Measurements from ENCODE around the gene TMEM138.

The TMEM138 gene

DNA sequence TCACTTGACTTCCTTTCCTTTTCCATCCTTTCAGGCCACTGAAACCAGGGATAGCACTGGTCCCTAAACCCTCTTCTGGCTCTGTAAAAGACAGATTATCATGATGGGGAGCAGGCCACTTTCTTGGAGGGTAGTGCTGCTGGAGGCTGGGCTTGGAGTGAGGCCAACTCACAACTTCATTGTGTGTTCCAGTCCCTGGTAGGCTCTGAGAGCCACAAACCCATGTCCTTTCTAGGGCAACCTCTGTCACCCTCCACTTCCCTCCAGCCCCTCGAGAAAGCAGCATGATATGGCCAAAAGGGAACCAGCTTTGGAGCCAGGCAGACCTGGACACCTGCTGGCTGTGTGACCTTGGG lies 26.8 kb upstream of the TMEM138 start:
- H3K36me3 ChIP-seq (replicated peaks; ENCODE audit: low read depth, low read length): peaks cover 11% of the 10 kb centered on the region
- H3K9me3 ChIP-seq (ENCODE audit: insufficient read depth, low read length): no peaks in the 10 kb centered on the region
- H3K4me2 ChIP-seq (ENCODE audit: low read length): no peak overlapping the region
- H4K20me1 ChIP-seq (ENCODE audit: insufficient read depth, low read length): peaks cover 14% of the 10 kb centered on the region
- H3K27me3 ChIP-seq (ENCODE audit: low read depth, low read length): no peaks in the 10 kb centered on the region
- no peak overlapping the region for H3K27ac ChIP-seq (ENCODE audit: low read length)
- no peak overlapping the region for H2AFZ ChIP-seq (ENCODE audit: low read depth, low read length)
- H3K4me3 ChIP-seq (ENCODE audit: low read length): no peak overlapping the region
- H3K9ac ChIP-seq (ENCODE audit: low read length): no peak overlapping the region
- H3K4me1 ChIP-seq (ENCODE audit: low read length): peaks cover 29% of the 10 kb centered on the region
- TF ChIP-seq EZH2phosphoT487 (IDR thresholded peaks at IDR 0.05; ENCODE audit: low read depth): no peak
- TF ChIP-seq, protein P1, sequence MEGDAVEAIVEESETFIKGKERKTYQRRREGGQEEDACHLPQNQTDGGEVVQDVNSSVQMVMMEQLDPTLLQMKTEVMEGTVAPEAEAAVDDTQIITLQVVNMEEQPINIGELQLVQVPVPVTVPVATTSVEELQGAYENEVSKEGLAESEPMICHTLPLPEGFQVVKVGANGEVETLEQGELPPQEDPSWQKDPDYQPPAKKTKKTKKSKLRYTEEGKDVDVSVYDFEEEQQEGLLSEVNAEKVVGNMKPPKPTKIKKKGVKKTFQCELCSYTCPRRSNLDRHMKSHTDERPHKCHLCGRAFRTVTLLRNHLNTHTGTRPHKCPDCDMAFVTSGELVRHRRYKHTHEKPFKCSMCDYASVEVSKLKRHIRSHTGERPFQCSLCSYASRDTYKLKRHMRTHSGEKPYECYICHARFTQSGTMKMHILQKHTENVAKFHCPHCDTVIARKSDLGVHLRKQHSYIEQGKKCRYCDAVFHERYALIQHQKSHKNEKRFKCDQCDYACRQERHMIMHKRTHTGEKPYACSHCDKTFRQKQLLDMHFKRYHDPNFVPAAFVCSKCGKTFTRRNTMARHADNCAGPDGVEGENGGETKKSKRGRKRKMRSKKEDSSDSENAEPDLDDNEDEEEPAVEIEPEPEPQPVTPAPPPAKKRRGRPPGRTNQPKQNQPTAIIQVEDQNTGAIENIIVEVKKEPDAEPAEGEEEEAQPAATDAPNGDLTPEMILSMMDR (IDR thresholded peaks at IDR 0.05; ENCODE audit: low read depth, low read length): no peak
- H3K79me2 ChIP-seq (ENCODE audit: low read length): peaks cover 37% of the 10 kb centered on the region

DNA sequence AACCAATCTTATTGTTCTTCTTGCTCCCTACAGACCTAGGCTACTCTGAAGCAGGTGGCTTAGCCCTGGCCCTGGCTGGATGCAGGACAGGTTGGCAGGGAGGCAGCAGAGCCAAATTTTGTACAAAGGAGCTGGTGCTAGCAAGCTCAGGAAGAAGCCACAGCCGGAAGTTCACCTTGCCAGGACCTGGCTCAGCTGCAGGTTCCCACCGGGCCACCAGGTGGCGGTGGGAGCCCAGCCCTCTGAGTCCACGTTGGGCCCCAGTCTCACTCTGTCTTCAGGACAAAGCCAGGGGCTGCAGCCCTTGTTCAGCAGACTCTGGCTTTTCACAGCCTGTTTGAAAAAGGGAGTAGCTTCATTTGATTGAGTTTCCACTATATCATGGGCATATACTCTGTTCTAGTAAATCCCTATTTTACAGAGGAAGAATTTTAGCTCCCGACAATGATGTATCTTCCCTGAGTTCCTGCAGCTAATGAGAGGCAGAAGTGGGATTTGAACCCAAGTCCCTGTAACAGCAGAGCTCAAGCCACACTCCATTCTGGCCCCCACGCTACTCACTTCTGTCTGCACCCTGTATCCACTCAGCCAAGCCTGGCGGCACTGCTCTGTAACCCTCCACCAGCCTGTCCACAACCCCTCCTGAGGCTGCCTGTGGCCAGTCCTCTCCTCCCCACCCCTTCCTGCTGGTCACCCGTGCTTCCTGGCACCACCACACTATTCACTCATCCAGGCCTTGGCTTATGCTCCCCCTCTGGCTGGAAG lies 25.8 kb upstream of the TMEM138 start:
- peaks cover 11% of the 10 kb centered on the region for H3K36me3 ChIP-seq (replicated peaks; ENCODE audit: low read depth, low read length)
- H3K9me3 ChIP-seq (ENCODE audit: insufficient read depth, low read length): no peaks in the 10 kb centered on the region
- H2AFZ ChIP-seq (ENCODE audit: low read depth, low read length): peak overlapping the region; percentile 66; the same call in 1 of the 2 replicates
- H3K9ac ChIP-seq (ENCODE audit: low read length): peak overlapping the region; percentile 30; the same call in 1 of the 2 replicates
- H3K4me2 ChIP-seq (ENCODE audit: low read length): peak overlapping the region; percentile 25; the same call in 1 of the 2 replicates
- no peaks in the 10 kb centered on the region for H3K27me3 ChIP-seq (ENCODE audit: low read depth, low read length)
- TF ChIP-seq EZH2phosphoT487 (IDR thresholded peaks at IDR 0.05; ENCODE audit: low read depth): no peak
- TF ChIP-seq, protein P1 (IDR thresholded peaks at IDR 0.05; ENCODE audit: low read depth, low read length): peak; percentile 99
- H3K4me3 ChIP-seq (ENCODE audit: low read length): no peak overlapping the region
- peaks cover 9% of the 10 kb centered on the region for H4K20me1 ChIP-seq (ENCODE audit: insufficient read depth, low read length)
- peaks cover 29% of the 10 kb centered on the region for H3K4me1 ChIP-seq (ENCODE audit: low read length)
- peaks cover 27% of the 10 kb centered on the region for H3K79me2 ChIP-seq (ENCODE audit: low read length)
- peak overlapping the region; percentile 36 for H3K27ac ChIP-seq (ENCODE audit: low read length)

DNA sequence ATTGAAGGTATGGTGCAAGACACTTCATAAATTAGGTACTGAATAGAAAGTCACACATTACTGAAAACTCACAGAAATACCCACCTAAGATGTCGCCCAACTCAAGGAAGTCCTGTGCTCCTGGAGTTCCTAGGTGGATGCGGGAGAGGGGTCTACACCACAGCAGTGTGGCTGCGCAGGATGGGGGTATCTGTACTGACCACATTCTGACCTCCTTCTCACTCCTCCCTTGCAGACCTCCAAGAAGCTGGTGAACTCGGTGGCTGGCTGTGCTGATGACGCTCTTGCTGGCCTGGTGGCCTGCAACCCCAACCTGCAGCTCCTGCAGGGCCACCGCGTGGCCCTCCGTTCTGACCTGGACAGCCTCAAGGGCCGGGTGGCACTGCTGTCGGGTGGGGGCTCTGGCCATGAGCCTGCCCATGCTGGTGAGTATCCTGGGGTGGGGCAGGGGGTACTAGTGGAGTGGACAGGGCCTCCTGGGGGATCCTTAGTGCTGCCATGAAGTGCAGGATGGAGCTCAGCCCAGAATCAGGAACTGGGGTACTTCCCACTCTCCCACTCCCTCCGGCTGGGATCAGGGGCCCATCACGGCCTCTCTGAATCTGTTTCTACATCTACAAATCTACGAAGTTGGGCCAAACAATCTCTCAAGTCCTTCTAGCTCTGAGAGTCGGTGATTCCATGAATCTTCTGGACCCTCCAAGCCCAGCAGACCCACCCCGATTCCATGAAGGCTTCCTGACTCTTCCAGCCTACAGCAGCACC lies 24.3 kb upstream of the TMEM138 start:
- Histone ChIP-seq H3K36me3 (replicated peaks; ENCODE audit: low read depth, low read length) (peaks cover 10% of the 10 kb centered on the region), H3K4me1 (ENCODE audit: low read length) (peaks cover 24% of the 10 kb centered on the region), H3K9me3 (ENCODE audit: insufficient read depth, low read length) (no peaks in the 10 kb centered on the region), H3K9ac (ENCODE audit: low read length) (no peak overlapping the region), H4K20me1 (ENCODE audit: insufficient read depth, low read length) (no peaks in the 10 kb centered on the region), H3K79me2 (ENCODE audit: low read length) (peaks cover 12% of the 10 kb centered on the region), H2AFZ (ENCODE audit: low read depth, low read length) (no peak overlapping the region), H3K27ac (ENCODE audit: low read length) (no peak overlapping the region), H3K4me2 (ENCODE audit: low read length) (no peak overlapping the region), H3K4me3 (ENCODE audit: low read length) (no peak overlapping the region), H3K27me3 (ENCODE audit: low read depth, low read length) (no peaks in the 10 kb centered on the region)
- TF ChIP-seq EZH2phosphoT487 (IDR thresholded peaks at IDR 0.05; ENCODE audit: low read depth): no peak
- TF ChIP-seq, protein P1 (IDR thresholded peaks at IDR 0.05; ENCODE audit: low read depth, low read length): no peak

DNA sequence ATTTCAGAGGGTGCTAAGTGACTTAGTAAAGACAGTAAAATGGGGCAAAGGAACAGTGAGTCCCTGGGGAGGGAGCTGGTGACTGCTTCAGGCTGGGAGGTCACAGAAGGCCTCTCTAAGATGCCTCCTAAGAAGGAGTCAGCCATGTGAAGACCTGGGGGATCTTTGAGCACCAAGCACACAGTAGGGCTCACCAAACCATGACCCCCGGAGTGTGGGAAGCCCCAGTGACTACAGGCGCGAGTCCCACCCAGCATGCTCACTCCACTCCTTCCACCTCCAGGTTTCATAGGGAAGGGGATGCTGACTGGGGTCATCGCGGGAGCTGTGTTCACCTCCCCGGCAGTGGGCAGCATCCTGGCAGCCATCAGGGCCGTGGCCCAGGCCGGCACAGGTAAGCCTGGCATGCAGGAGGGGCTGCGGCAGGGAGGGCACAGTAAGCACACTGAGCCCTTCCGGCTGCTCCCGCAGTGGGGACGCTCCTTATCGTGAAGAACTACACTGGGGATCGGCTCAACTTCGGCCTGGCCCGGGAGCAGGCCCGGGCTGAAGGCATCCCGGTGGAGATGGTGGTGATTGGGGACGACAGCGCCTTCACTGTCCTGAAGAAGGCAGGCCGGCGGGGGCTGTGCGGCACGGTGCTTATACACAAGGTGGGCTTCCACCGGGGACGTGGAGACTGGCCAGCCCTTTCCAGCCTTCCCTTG lies 23.2 kb upstream of the TMEM138 start:
- H3K4me2 ChIP-seq (ENCODE audit: low read length): no peak overlapping the region
- H3K27ac ChIP-seq (ENCODE audit: low read length): no peak overlapping the region
- H3K9me3 ChIP-seq (ENCODE audit: insufficient read depth, low read length): no peaks in the 10 kb centered on the region
- H2AFZ ChIP-seq (ENCODE audit: low read depth, low read length): no peak overlapping the region
- H4K20me1 ChIP-seq (ENCODE audit: insufficient read depth, low read length): no peaks in the 10 kb centered on the region
- TF ChIP-seq EZH2phosphoT487 (IDR thresholded peaks at IDR 0.05; ENCODE audit: low read depth): no peak
- peaks cover 12% of the 10 kb centered on the region for H3K36me3 ChIP-seq (replicated peaks; ENCODE audit: low read depth, low read length)
- no peak overlapping the region for H3K4me3 ChIP-seq (ENCODE audit: low read length)
- peaks cover 2% of the 10 kb centered on the region; the same call in 1 of the 2 replicates for H3K79me2 ChIP-seq (ENCODE audit: low read length)
- H3K4me1 ChIP-seq (ENCODE audit: low read length): peaks cover 19% of the 10 kb centered on the region
- H3K9ac ChIP-seq (ENCODE audit: low read length): no peak overlapping the region
- H3K27me3 ChIP-seq (ENCODE audit: low read depth, low read length): no peaks in the 10 kb centered on the region
